Measurements from ENCODE around the gene GAS6. TPM values are rescaled to one million over a fixed set of nuclear protein-coding genes. Genes with fewer than 3 reads are reported as not detected.
"Not testable (repeated sequence)": the region's sequence is repeated elsewhere in the genome, so short reads cannot be mapped to it uniquely, and the experiment has no call there.

The GAS6 gene
- total and polyA plus RNA-seq, 2 donors: 36.5 to 89.4 TPM

DNA sequence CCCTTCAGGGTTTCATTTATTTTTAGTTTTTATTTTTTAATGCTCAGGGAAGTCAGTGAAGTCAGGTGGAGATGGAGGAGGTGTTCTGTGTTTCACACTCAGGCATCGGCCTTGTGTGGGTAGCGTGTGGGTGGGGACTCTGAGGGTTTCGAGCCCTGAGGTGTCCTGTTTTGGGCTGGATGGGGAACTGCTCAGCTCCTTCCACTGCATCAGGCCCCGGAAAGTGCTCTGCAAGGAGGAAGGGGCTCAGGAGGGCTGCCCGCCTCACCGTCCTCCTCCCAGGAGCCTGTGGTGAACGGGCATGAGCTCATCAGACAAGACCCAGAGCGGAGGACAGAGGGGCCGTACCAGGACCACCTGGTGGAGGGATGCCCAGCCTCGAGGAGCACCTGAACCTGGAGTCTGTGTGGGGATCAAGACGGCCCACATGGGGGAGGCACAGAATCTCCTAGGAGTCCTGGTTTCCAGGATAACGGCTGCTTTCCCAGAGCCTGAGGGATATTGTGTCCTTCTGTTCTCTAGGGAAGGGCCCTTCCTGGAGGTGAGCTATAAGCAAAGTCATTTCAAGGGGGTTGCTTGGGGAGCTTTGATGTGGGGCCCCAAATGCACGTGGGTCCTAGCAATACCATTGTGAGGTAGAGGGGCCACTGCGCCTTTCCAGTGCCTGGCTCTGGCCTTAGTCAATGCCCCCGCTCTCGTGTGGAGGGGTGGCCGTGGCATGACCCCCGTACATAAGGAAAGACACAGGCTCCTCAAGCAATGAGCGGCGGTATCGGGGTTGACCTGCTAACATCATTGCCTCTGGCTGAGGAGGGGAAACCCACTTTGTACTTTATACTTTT, 13.5 kb upstream of the GAS6 start:
- Histone ChIP-seq H3K36me3 (ENCODE audit: control insufficient read depth in 2 of 2, insufficient read depth in 2 of 2, low read length in 1 of 2) (no peaks in the 10 kb centered on the region), H3K4me1 (ENCODE audit: control insufficient read depth in 2 of 2, insufficient read depth in 2 of 2, low read length in 2 of 2) (peaks cover 0 to 15% of the 10 kb centered on the region in 2 donors), H3K27me3 (ENCODE audit: control insufficient read depth in 2 of 2, insufficient read depth in 1 of 2, low read length in 1 of 2) (peaks cover 0 to 11% of the 10 kb centered on the region in 2 donors), H3K27ac (ENCODE audit: low read depth in 1 of 2, low read length in 1 of 2) (no peak overlapping the region), H3K9me3 (ENCODE audit: control insufficient read depth in 2 of 2, insufficient read depth in 1 of 2, low read length in 1 of 2) (peaks cover 0 to 4% of the 10 kb centered on the region in 2 donors), H3K4me3 (ENCODE audit: low read length in 2 of 2) (no peak overlapping the region)
- 98% methylated on average over 21 of the region's 21 CpGs for WGBS
- no peak for DNase-seq (ENCODE audit: low read depth in 6 of 9, low spot score in 9 of 9)

DNA sequence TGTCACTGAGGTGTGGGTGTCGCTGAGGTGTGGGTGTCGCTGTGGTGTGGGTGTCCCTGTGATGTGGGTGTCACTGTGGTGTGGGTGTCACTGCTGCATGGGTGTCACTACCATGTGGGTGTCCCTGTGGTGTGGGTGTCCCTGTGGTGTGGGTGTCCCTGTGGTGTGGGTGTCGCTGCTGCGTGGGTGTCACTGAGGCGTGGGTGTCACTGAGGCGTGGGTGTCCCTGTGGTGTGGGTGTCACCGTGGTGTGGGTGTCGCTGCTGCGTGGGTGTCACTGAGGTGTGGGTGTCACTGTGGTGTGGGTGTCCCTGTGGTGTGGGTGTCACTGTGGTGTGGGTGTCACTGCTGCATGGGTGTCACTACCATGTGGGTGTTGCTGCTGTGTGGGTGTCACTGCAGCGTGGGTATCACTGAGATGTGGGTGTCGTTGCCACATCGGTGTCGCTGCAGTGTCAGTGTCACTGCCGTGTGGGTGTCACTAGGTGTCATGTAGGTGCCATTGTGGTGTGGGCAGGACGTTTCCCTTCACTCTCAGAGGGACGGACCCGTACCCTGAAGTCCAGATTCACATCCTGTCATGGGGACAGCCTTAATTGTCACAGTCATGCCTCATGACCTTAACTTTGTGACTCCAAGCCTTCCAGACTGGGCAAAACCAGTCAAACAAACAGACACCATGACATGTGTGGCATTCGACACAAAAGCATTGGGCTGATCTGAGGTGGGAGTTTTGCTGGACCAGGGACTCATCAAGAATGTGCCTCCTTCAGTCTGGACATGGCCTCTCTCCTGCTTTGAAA, 12.7 kb upstream of the GAS6 start:
- DNase-seq (ENCODE audit: low read depth in 6 of 9, low spot score in 9 of 9): no peak
- 87% methylated on average over 18 of the region's 18 CpGs for WGBS
- H3K27me3 ChIP-seq (ENCODE audit: control insufficient read depth in 2 of 2, insufficient read depth in 1 of 2, low read length in 1 of 2): peaks cover 0 to 11% of the 10 kb centered on the region in 2 donors
- no peak overlapping the region for H3K27ac ChIP-seq (ENCODE audit: low read depth in 1 of 2, low read length in 1 of 2)
- no peaks in the 10 kb centered on the region for H3K36me3 ChIP-seq (ENCODE audit: control insufficient read depth in 2 of 2, insufficient read depth in 2 of 2, low read length in 1 of 2)
- peaks cover 0 to 7% of the 10 kb centered on the region in 2 donors for H3K4me1 ChIP-seq (ENCODE audit: control insufficient read depth in 2 of 2, insufficient read depth in 2 of 2, low read length in 2 of 2)
- H3K9me3 ChIP-seq (ENCODE audit: control insufficient read depth in 2 of 2, insufficient read depth in 1 of 2, low read length in 1 of 2): peaks cover 0 to 4% of the 10 kb centered on the region in 2 donors
- no peak overlapping the region for H3K4me3 ChIP-seq (ENCODE audit: low read length in 2 of 2)

- H3K36me3 ChIP-seq (ENCODE audit: control insufficient read depth in 2 of 2, insufficient read depth in 2 of 2, low read length in 1 of 2): no peaks in the 10 kb centered on the region
- peaks cover 0 to 7% of the 10 kb centered on the region in 2 donors for H3K27me3 ChIP-seq (ENCODE audit: control insufficient read depth in 2 of 2, insufficient read depth in 1 of 2, low read length in 1 of 2)
- no peak for DNase-seq (ENCODE audit: low read depth in 6 of 9, low spot score in 9 of 9)
- H3K4me3 ChIP-seq (ENCODE audit: low read length in 2 of 2): no peak overlapping the region
- H3K27ac ChIP-seq (ENCODE audit: low read depth in 1 of 2, low read length in 1 of 2): no peak overlapping the region
- 82% methylated on average over 11 of the region's 11 CpGs for WGBS
- H3K9me3 ChIP-seq (ENCODE audit: control insufficient read depth in 2 of 2, insufficient read depth in 1 of 2, low read length in 1 of 2): peaks cover 0 to 4% of the 10 kb centered on the region in 2 donors
- H3K4me1 ChIP-seq (ENCODE audit: control insufficient read depth in 2 of 2, insufficient read depth in 2 of 2, low read length in 2 of 2): peaks cover 0 to 2% of the 10 kb centered on the region in 2 donors
Measured at GRCh38 chr13:113875837-113876281, 12.0 kb upstream of the GAS6 start.

- WGBS: 95% methylated on average over 8 of the region's 8 CpGs
- DNase-seq (ENCODE audit: low read depth in 6 of 9, low spot score in 9 of 9): no peak
Measured at GRCh38 chr13:113875429-113875815, 11.5 kb upstream of the GAS6 start.

DNA sequence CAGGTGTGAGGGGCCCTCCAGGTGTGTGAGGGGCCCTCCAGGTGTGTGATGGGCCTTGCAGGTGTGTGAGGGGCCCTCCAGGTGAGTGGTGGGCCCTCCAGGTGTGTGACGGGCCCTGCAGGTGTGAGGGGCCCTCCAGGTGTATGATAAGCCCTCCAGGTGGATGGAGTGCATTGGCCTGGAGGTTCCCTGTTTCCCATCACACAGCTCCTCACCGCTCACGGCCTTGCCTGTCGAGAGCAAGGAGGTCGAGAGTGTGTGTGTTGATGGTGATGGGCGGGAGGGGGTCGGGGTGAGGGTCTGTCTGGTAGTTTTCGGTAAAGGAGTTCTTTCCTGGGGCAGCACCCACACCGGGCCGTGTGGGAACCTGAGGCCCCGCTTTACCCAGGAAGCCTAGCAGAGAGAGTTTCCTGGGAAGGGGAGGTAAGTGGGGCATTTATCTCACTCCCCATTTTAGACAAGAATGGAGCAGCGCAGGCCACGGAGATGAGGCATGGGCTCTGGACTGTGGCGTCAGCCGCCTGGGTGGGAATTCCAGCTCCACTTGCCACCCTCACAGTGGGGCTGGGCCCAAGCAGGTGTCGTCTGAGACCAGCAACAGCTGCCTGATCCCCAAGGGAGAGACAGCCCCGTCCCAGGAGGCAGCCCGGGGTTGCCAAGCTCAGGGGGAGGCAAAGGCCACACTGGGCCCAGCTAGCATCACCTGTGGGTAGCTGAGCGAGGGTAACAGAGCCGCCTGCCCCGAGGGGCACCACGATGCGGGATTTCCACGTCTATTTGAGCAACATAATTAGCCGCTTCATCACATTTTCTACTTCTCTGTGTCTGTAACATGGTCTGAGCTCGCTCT, 10.9 kb upstream of the GAS6 start:
- 92% methylated on average over 26 of the region's 26 CpGs for WGBS
- H3K27me3 ChIP-seq (ENCODE audit: control insufficient read depth in 2 of 2, insufficient read depth in 1 of 2, low read length in 1 of 2): peaks cover 0 to 6% of the 10 kb centered on the region in 2 donors
- DNase-seq (ENCODE audit: low read depth in 6 of 9, low spot score in 9 of 9): no peak
- H3K36me3 ChIP-seq (ENCODE audit: control insufficient read depth in 2 of 2, insufficient read depth in 2 of 2, low read length in 1 of 2): no peaks in the 10 kb centered on the region
- peaks cover 0 to 4% of the 10 kb centered on the region in 2 donors for H3K9me3 ChIP-seq (ENCODE audit: control insufficient read depth in 2 of 2, insufficient read depth in 1 of 2, low read length in 1 of 2)
- H3K4me3 ChIP-seq (ENCODE audit: low read length in 2 of 2): no peak overlapping the region
- no peak overlapping the region for H3K27ac ChIP-seq (ENCODE audit: low read depth in 1 of 2, low read length in 1 of 2)
- no peaks in the 10 kb centered on the region for H3K4me1 ChIP-seq (ENCODE audit: control insufficient read depth in 2 of 2, insufficient read depth in 2 of 2, low read length in 2 of 2)

More at GRCh38 chr13:113875429-113875815, 11.5 kb upstream of the GAS6 start:
- H3K9me3 ChIP-seq (ENCODE audit: control insufficient read depth in 2 of 2, insufficient read depth in 1 of 2, low read length in 1 of 2): peaks cover 0 to 4% of the 10 kb centered on the region in 2 donors
- no peak overlapping the region for H3K4me3 ChIP-seq (ENCODE audit: low read length in 2 of 2)
- H3K4me1 ChIP-seq (ENCODE audit: control insufficient read depth in 2 of 2, insufficient read depth in 2 of 2, low read length in 2 of 2): no peaks in the 10 kb centered on the region
- peaks cover 0 to 6% of the 10 kb centered on the region in 2 donors for H3K27me3 ChIP-seq (ENCODE audit: control insufficient read depth in 2 of 2, insufficient read depth in 1 of 2, low read length in 1 of 2)
- H3K36me3 ChIP-seq (ENCODE audit: control insufficient read depth in 2 of 2, insufficient read depth in 2 of 2, low read length in 1 of 2): no peaks in the 10 kb centered on the region
- no peak overlapping the region for H3K27ac ChIP-seq (ENCODE audit: low read depth in 1 of 2, low read length in 1 of 2)

- H3K36me3 ChIP-seq (ENCODE audit: control insufficient read depth in 2 of 2, insufficient read depth in 2 of 2, low read length in 1 of 2): no peaks in the 10 kb centered on the region
- H3K4me1 ChIP-seq (ENCODE audit: control insufficient read depth in 2 of 2, insufficient read depth in 2 of 2, low read length in 2 of 2): no peaks in the 10 kb centered on the region
- WGBS: 91% methylated on average over 10 of the region's 10 CpGs
- peaks cover 0 to 4% of the 10 kb centered on the region in 2 donors for H3K9me3 ChIP-seq (ENCODE audit: control insufficient read depth in 2 of 2, insufficient read depth in 1 of 2, low read length in 1 of 2)
- H3K27ac ChIP-seq (ENCODE audit: low read depth in 1 of 2, low read length in 1 of 2): no peak overlapping the region
- no peak overlapping the region for H3K4me3 ChIP-seq (ENCODE audit: low read length in 2 of 2)
- no peak for DNase-seq (ENCODE audit: low read depth in 6 of 9, low spot score in 9 of 9)
- H3K27me3 ChIP-seq (ENCODE audit: control insufficient read depth in 2 of 2, insufficient read depth in 1 of 2, low read length in 1 of 2): peaks cover 0 to 9% of the 10 kb centered on the region in 2 donors
Measured at GRCh38 chr13:113874177-113874576, 10.3 kb upstream of the GAS6 start.

GRCh38 chr13:113869263-113869662, 5.4 kb upstream of the GAS6 start:
- peaks cover 1 to 3% of the 10 kb centered on the region in 2 donors for H3K9me3 ChIP-seq (ENCODE audit: control insufficient read depth in 2 of 2, insufficient read depth in 1 of 2, low read length in 1 of 2)
- no peak for DNase-seq (ENCODE audit: low read depth in 6 of 9, low spot score in 9 of 9)
- peaks cover 17 to 37% of the 10 kb centered on the region in 2 donors for H3K27me3 ChIP-seq (ENCODE audit: control insufficient read depth in 2 of 2, insufficient read depth in 1 of 2, low read length in 1 of 2)
- 97% methylated on average over 4 of the region's 4 CpGs for WGBS
- no peaks in the 10 kb centered on the region for H3K4me1 ChIP-seq (ENCODE audit: control insufficient read depth in 2 of 2, insufficient read depth in 2 of 2, low read length in 2 of 2)
- H3K36me3 ChIP-seq (ENCODE audit: control insufficient read depth in 2 of 2, insufficient read depth in 2 of 2, low read length in 1 of 2): no peaks in the 10 kb centered on the region
- H3K27ac ChIP-seq (ENCODE audit: low read depth in 1 of 2, low read length in 1 of 2): no peak overlapping the region
- H3K4me3 ChIP-seq (ENCODE audit: low read length in 2 of 2): no peak overlapping the region

DNA sequence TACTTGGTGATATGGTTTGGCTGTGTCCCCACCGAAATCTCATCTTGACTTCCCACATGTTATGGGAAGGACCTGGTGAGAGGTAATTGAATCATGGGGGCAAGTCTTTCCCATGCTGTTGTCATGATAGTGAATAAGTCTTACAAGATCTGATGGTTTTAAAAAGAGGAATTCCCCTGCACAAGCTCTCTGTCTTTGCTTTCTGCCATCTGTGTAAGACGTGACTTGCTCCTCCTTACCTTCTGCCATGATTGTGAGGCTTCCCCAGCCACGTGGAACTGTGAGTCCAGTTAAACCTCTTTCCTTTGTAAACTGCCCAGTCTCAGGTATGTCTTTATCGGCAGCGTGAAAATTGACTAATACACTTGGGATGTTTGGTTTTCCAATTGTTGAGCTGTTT, 4.0 kb upstream of the GAS6 start:
- not testable (repeated sequence) for H3K9me3 ChIP-seq (ENCODE audit: control insufficient read depth in 2 of 2, insufficient read depth in 1 of 2, low read length in 1 of 2); DNase-seq (ENCODE audit: low read depth in 6 of 9, low spot score in 9 of 9); H3K36me3 ChIP-seq (ENCODE audit: control insufficient read depth in 2 of 2, insufficient read depth in 2 of 2, low read length in 1 of 2); H3K4me3 ChIP-seq (ENCODE audit: low read length in 2 of 2); H3K27ac ChIP-seq (ENCODE audit: low read depth in 1 of 2, low read length in 1 of 2); H3K4me1 ChIP-seq (ENCODE audit: control insufficient read depth in 2 of 2, insufficient read depth in 2 of 2, low read length in 2 of 2)
- peaks cover 31 to 43% of the 10 kb centered on the region in 2 donors for H3K27me3 ChIP-seq (ENCODE audit: control insufficient read depth in 2 of 2, insufficient read depth in 1 of 2, low read length in 1 of 2)
- 88% methylated on average over 5 of the region's 5 CpGs for WGBS
